IMR-90 (cell line): ENCODE data around the gene CNPY3. TPM values are rescaled to one million over a fixed set of nuclear protein-coding genes. Genes with fewer than 3 reads are reported as not detected.

Source experiments
- ATAC-seq: fragments of 200-7000 bp; cut with Tn5 transposase; 2 replicates; pipeline ENCODE4 v1.9.1; 2020; ENCODE audit warnings: low read depth, mild to moderate bottlenecking, moderate library complexity
- BruUV-seq: library from RNA; stranded (reverse); fragments of 400-500 nt; replicated peaks from 2 replicates; lab custom pipeline; 2021; lab: Mats Ljungman, UMichigan
- CTCF ChIA-PET: fragments of 300-600 bp; formaldehyde crosslinking; extraction: SDS; loops from one replicate; lab custom pipeline; 2021; ENCODE audit warnings: antibody characterized with exemption; lab: Yijun Ruan, JAX
- POLR2A ChIA-PET: fragments of 300-600 bp; sonication (Branson Sonifier 250); formaldehyde crosslinking; loops from one replicate; lab custom pipeline; 2022; ENCODE audit warnings: antibody characterized with exemption; ENCODE audit not compliant: unreplicated experiment; lab: Charles Lee
- DNase-seq: peaks from one replicate; pipeline ENCODE4 v3.0.0; 2013
- H2AFZ ChIP-seq: replicated peaks from 2 replicates; pipeline ENCODE3; 2013; ENCODE audit warnings: low read length, mild to moderate bottlenecking; ENCODE audit not compliant: poor library complexity
- H2AK5ac ChIP-seq: 2 replicates; pipeline ENCODE4 v1.6.1; 2013; ENCODE audit warnings: low read depth, low read length, inconsistent platforms
- H2AK9ac ChIP-seq: replicated peaks from 2 replicates; pipeline ENCODE3; 2013; ENCODE audit warnings: mild to moderate bottlenecking, low read depth, low read length, moderate library complexity; ENCODE audit not compliant: poor library complexity
- H2BK120ac ChIP-seq: 2 replicates; pipeline ENCODE4 v1.6.1; 2013; ENCODE audit warnings: low read depth, low read length, inconsistent platforms
- H2BK15ac ChIP-seq: 3 replicates; pipeline ENCODE4 v1.6.1; 2013; ENCODE audit warnings: low read depth, low read length, inconsistent platforms
- H2BK20ac ChIP-seq: 2 replicates; pipeline ENCODE4 v1.6.1; 2013; ENCODE audit warnings: low read depth, mild to moderate bottlenecking, inconsistent platforms, low read length, moderate library complexity
- H2BK5ac ChIP-seq: 2 replicates; pipeline ENCODE4 v1.6.1; 2013; ENCODE audit warnings: mild to moderate bottlenecking, low read depth, low read length, inconsistent platforms; ENCODE audit not compliant: poor library complexity, severe bottlenecking
- H3K14ac ChIP-seq: replicated peaks from 2 replicates; pipeline ENCODE4 v1.6.1; 2013; ENCODE audit warnings: low read depth, low read length, inconsistent platforms
- H3K18ac ChIP-seq: 2 replicates; pipeline ENCODE4 v1.6.1; 2013; ENCODE audit warnings: low read depth, low read length, control low read depth
- H3K23ac ChIP-seq: 2 replicates; pipeline ENCODE4 v1.6.1; 2013; ENCODE audit warnings: low read depth, low read length, inconsistent platforms
- H3K27ac ChIP-seq: 2 replicates; pipeline ENCODE4 v1.5.1; 2013; ENCODE audit warnings: mild to moderate bottlenecking, control low read depth, low read length; ENCODE audit not compliant: insufficient read depth
- H3K27me3 ChIP-seq: 2 replicates; pipeline ENCODE4 v1.6.1; 2013; ENCODE audit warnings: low read length; ENCODE audit not compliant: control insufficient read depth, insufficient read depth
- H3K36me3 ChIP-seq: 2 replicates; pipeline ENCODE4 v1.6.1; 2013; ENCODE audit warnings: low read length, mixed read lengths; ENCODE audit not compliant: control insufficient read depth, insufficient read depth
- H3K4ac ChIP-seq: 2 replicates; pipeline ENCODE4 v1.6.1; 2013; ENCODE audit warnings: low read depth, low read length, inconsistent platforms
- H3K4me1 ChIP-seq: 2 replicates; pipeline ENCODE4 v1.6.1; 2013; ENCODE audit warnings: low read length, mixed read lengths; ENCODE audit not compliant: control insufficient read depth, insufficient read depth
- H3K4me2 ChIP-seq: 2 replicates; pipeline ENCODE4 v1.6.1; 2013; ENCODE audit warnings: low read depth, mild to moderate bottlenecking, control low read depth, low read length, moderate library complexity
- H3K4me3 ChIP-seq: 2 replicates; pipeline ENCODE4 v1.5.1; 2013; ENCODE audit warnings: low read depth, mild to moderate bottlenecking, control low read depth, low read length, moderate library complexity; ENCODE audit not compliant: insufficient read depth
- H3K56ac ChIP-seq: 2 replicates; pipeline ENCODE4 v1.6.1; 2013; ENCODE audit warnings: low read length, inconsistent platforms; ENCODE audit not compliant: insufficient read depth; ENCODE audit errors: extremely low read depth
- H3K79me1 ChIP-seq, 2 experiments: 2 replicates each; pipeline ENCODE4 v1.6.1; 2013; ENCODE audit warnings: low read length in 2 of 2, inconsistent platforms in 1 of 2, low read depth in 1 of 2
- H3K9ac ChIP-seq: 2 replicates; pipeline ENCODE4 v1.6.1; 2013; ENCODE audit warnings: low read depth, low read length, control low read depth
- H3K9me1 ChIP-seq: 2 replicates; pipeline ENCODE4 v1.6.1; 2013; ENCODE audit warnings: low read length, inconsistent platforms; ENCODE audit not compliant: insufficient read depth
- H3K9me3 ChIP-seq: 2 replicates; pipeline ENCODE4 v1.6.1; 2013; ENCODE audit warnings: low read length; ENCODE audit not compliant: control insufficient read depth, insufficient read depth
- H4K20me1 ChIP-seq: 2 replicates; pipeline ENCODE4 v1.6.1; 2013; ENCODE audit warnings: low read length, inconsistent platforms; ENCODE audit not compliant: insufficient read depth
- H4K5ac ChIP-seq: 2 replicates; pipeline ENCODE4 v1.6.1; 2013; ENCODE audit warnings: mild to moderate bottlenecking, low read depth, low read length, control low read depth
- H4K8ac ChIP-seq, 2 experiments: 2 replicates each; pipeline ENCODE4 v1.6.1; 2013; ENCODE audit warnings: low read depth in 2 of 2, low read length in 2 of 2, control low read depth in 1 of 2, inconsistent platforms in 1 of 2
- H4K91ac ChIP-seq: 2 replicates; pipeline ENCODE4 v1.6.1; 2013; ENCODE audit warnings: low read depth, low read length, inconsistent platforms; ENCODE audit not compliant: insufficient read depth
- BHLHE40 ChIP-seq: fragments of 150-350 bp; IDR thresholded peaks from 2 replicates; pipeline ENCODE4 v1.6.1; 2016; ENCODE audit warnings: mild to moderate bottlenecking, low read depth, low read length
- CEBPB ChIP-seq: IDR thresholded peaks from 2 replicates; pipeline ENCODE4 v1.6.1; 2012; ENCODE audit warnings: low read depth, low read length, improper control_type of control experiment
- CHD1 ChIP-seq: IDR thresholded peaks from 2 replicates; pipeline ENCODE4 v1.6.1; 2012; ENCODE audit warnings: low read depth, low read length, improper control_type of control experiment
- CTCF ChIP-seq: conservative IDR thresholded peaks from 2 replicates; pipeline ENCODE4 v1.5.1; 2012; ENCODE audit warnings: mild to moderate bottlenecking, low read depth, low read length, improper control_type of control experiment
- ELK1 ChIP-seq: fragments of 150-350 bp; IDR thresholded peaks from 2 replicates; pipeline ENCODE4 v1.6.1; 2016; ENCODE audit warnings: low read depth, mild to moderate bottlenecking, low read length, moderate library complexity, borderline replicate concordance
- FOS ChIP-seq: fragments of 150-350 bp; IDR thresholded peaks from 2 replicates; pipeline ENCODE4 v1.6.1; 2016; ENCODE audit warnings: low read depth, low read length
- MAFK ChIP-seq: IDR thresholded peaks from 2 replicates; pipeline ENCODE4 v1.6.1; 2012; ENCODE audit warnings: low read depth, low read length, improper control_type of control experiment
- MAZ ChIP-seq: IDR thresholded peaks from 2 replicates; pipeline ENCODE4 v1.6.1; 2012; ENCODE audit warnings: low read depth, mild to moderate bottlenecking, low read length, improper control_type of control experiment, moderate library complexity, borderline replicate concordance
- MXI1 ChIP-seq: IDR thresholded peaks from 2 replicates; pipeline ENCODE4 v1.6.1; 2012; ENCODE audit warnings: low read depth, mild to moderate bottlenecking, low read length, moderate library complexity, borderline replicate concordance
- NFE2L2 ChIP-seq: fragments of 150-350 bp; IDR thresholded peaks from 2 replicates; pipeline ENCODE4 v1.6.1; 2016; ENCODE audit warnings: low read depth, mild to moderate bottlenecking, low read length
- POLR2A ChIP-seq: IDR thresholded peaks from 2 replicates; pipeline ENCODE4 v1.6.1; 2012; ENCODE audit warnings: mild to moderate bottlenecking, low read depth, low read length
- RAD21 ChIP-seq: IDR thresholded peaks from 2 replicates; pipeline ENCODE4 v1.6.1; 2012; ENCODE audit warnings: low read length, improper control_type of control experiment
- RCOR1 ChIP-seq: IDR thresholded peaks from 2 replicates; pipeline ENCODE4 v1.6.1; 2012; ENCODE audit warnings: mild to moderate bottlenecking, low read length, improper control_type of control experiment; ENCODE audit not compliant: insufficient replicate concordance
- RFX5 ChIP-seq: IDR thresholded peaks from 2 replicates; pipeline ENCODE4 v1.8.0; 2012; ENCODE audit warnings: low read depth, mild to moderate bottlenecking, low read length, moderate library complexity
- SMC3 ChIP-seq: fragments of 150-350 bp; IDR thresholded peaks from 2 replicates; pipeline ENCODE4 v1.6.1; 2016; ENCODE audit warnings: low read depth, mild to moderate bottlenecking, antibody characterized with exemption, low read length, moderate library complexity
- USF2 ChIP-seq: fragments of 150-350 bp; IDR thresholded peaks from 2 replicates; pipeline ENCODE4 v1.6.1; 2017; ENCODE audit warnings: mild to moderate bottlenecking, antibody characterized with exemption, low read length, low read depth
- WGBS, 2 experiments: methylation state at CpG; one replicate each; pipeline versions ENCODE4 v1.1.5 to v1.1.7; 2013; ENCODE audit warnings: missing lambda C conversion rate in 2 of 2; ENCODE audit not compliant: insufficient read length in 1 of 2; ENCODE audit errors: extremely low coverage in 2 of 2; 5-methylcytosine and 5-hydroxymethylcytosine counted together
- dilution Hi-C: fragments of 300-500 bp; cut with HindIII; formaldehyde crosslinking; loops from one replicate; pipeline ENCODE4 v1.14.3; 2018; ENCODE audit warnings: low sequenced_read_pairs; ENCODE audit not compliant: unreplicated experiment
- in situ Hi-C: fragments of 300-500 bp; cut with MboI; formaldehyde crosslinking; loops from 3 replicates; pipeline ENCODE4 v1.14.3; 2019; ENCODE audit warnings: low sequenced_read_pairs, inconsistent platforms, mixed read lengths
- intact Hi-C: fragments of 100-400 bp; cut with micrococcal nuclease; formaldehyde crosslinking; loops from 2 replicates; pipeline ENCODE4 v1.10.0; 2022
- polyA plus RNA-seq, 3 experiments: library from polyadenylated mRNA; depleted of rRNA; stranded (reverse); fragments of >200 nt; gene quantifications; 2 replicates each; pipeline ENCODE4 v1.2.3, GENCODE V29; 2012; ENCODE audit warnings: low replicate concordance in 1 of 3
- total RNA-seq: library from RNA; depleted of rRNA; stranded (reverse); fragments of >200 nt; gene quantifications from 2 replicates; pipeline ENCODE4 v1.2.3, GENCODE V29; 2012

The CNPY3 gene
- total and polyA plus RNA-seq, 2 of the 4 experiments (the other 2 are of a cell fraction), result 13.3 to 39.2 TPM

- Histone ChIP-seq H3K9me3 (no peaks in the 10 kb centered on the region), H3K4me1 (peaks cover 7% of the 10 kb centered on the region), H3K4me2 (no peak overlapping the region), H3K79me1 (peaks cover 38 to 59% of the 10 kb centered on the region in 2 experiments), H2AFZ (no peak overlapping the region), H3K9me1 (0 out of 2 replicates have a peak, but pooled peaks cover 4% of the 10 kb centered on the region), H2AK9ac (no peak overlapping the region), H4K8ac (no peak overlapping the region), H2BK15ac (no peak overlapping the region), H3K27me3 (no peaks in the 10 kb centered on the region), H3K14ac (no peak overlapping the region), H3K18ac (no peak overlapping the region), H2BK120ac (no peak overlapping the region), H4K91ac (no peak overlapping the region), H3K27ac (no peak overlapping the region), H3K36me3 (peaks cover 11% of the 10 kb centered on the region), H4K20me1 (peaks cover 3% of the 10 kb centered on the region; the same call in 1 of the 2 replicates), H2BK5ac (no peak overlapping the region), H3K9ac (no peak overlapping the region), H2BK20ac (no peak overlapping the region), H3K4me3 (no peak overlapping the region), H4K5ac (no peak overlapping the region), H3K4ac (no peak overlapping the region), H3K23ac (peak overlapping the region; percentile 1; the same call in 1 of the 2 replicates), H2AK5ac (no peak overlapping the region), H3K56ac (no peak overlapping the region)
- TF ChIP-seq RAD21 (no peak), USF2 (no peak), POLR2A (no peak), CHD1 (no peak), NFE2L2 (no peak), RFX5 (no peak), CEBPB (no peak), SMC3 (no peak), MAFK (no peak), BHLHE40 (no peak), RCOR1 (no peak), MAZ (no peak), FOS (no peak), CTCF (no peak), MXI1 (no peak), ELK1 (no peak)
- ChIA-PET POLR2A (no interaction called here), CTCF (no interaction called here)
- in situ Hi-C loops (loop anchor here (5.0 kb wide), 1 partner anchor 45 kb away; the partner anchor contains the start of gene PEX6), dilution Hi-C loops (no loop called here), intact Hi-C loops (no loop called here)
- ATAC-seq, result no peak
- WGBS, 2 experiments, result no CpG with 5 or more reads among the region's 3 CpGs
- BruUV-seq, result no TSS peak
- DNase-seq, result no peak
Measured at GRCh38 chr6:42932412-42932811, 3.1 kb downstream of the CNPY3 start.
